HG03354 (cell line): ENCODE data around the gene OR10P1.

Experiments
- ATAC-seq: cut with Tn5 transposase; IDR thresholded peaks from one replicate; pipeline ENCODE4 v1.9.1; 2021; ENCODE audit warnings: mild to moderate bottlenecking; ENCODE audit not compliant: unreplicated experiment, poor library complexity, severe bottlenecking

Gene OR10P1

DNA sequence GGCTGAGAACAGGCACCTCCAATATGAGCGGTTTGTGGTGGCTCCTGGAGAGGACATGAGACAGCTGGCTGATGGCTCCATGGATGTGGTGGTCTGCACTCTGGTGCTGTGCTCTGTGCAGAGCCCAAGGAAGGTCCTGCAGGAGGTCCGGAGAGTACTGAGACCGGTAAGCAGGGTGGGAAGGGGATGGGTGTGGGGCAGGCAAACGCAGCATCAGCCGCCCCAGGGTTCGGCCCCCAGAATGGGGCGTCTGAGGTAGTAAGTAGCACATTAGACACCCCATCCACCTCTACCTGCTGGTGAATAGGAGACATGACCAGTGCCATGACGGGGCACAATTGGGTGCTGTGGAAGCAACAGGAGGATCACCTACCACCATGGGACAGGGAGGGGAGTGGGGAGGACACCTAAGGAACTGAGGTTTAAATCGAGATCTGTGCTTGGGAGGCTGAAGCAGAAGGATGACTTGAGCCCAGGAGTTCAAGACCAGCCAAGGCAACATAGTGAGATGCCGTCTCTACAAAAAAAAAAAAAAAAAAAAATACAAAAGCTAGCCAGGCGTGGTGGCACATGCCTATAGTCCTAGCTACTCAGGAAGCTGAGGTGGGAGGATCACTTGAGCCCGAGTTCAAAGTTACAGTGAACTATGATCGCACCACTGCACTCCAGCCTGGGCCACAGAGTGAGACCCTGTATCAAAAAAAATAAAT lies 45.5 kb downstream of the OR10P1 start:
- no peak for ATAC-seq

DNA sequence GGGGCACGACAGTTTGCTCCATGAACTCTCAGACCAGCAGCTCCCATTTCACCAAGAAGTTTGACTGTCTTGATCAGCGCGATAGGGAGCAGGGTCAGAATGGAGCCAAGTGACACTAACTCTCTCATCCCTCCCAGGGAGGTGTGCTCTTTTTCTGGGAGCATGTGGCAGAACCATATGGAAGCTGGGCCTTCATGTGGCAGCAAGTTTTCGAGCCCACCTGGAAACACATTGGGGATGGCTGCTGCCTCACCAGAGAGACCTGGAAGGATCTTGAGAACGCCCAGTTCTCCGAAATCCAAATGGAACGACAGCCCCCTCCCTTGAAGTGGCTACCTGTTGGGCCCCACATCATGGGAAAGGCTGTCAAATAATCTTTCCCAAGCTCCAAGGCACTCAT lies 47.0 kb downstream of the OR10P1 start:
- ATAC-seq = no peak

DNA sequence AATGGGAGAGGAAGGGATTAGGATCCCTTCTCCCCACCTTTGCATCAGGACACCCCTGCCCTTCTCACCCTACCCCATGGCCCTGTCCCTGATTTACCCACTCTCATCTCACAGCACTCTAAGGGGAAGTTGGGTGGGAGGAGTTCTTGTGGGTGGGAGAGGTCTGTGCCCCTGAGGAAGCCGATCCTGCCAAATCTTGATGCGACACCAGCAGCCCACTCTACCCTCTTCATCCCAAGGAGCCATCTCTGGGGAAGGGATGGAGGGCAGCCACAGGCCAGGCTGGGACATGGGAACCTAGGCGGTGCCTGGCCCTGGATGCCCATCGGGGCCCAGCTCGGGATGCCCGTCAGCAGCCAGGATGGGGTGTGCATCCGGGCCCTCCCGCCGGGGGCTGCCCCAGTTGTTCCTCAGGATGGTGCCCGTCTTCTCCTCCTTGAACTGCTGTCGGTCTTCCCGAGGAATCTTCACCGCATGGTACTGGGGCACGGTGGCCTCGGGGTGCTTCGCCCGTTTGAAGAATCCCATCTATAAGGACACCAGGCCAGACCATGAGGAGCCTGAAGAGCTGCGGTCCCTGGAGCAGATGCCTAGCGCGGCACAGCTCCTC lies 48.2 kb downstream of the OR10P1 start:
- ATAC-seq = no peak

DNA sequence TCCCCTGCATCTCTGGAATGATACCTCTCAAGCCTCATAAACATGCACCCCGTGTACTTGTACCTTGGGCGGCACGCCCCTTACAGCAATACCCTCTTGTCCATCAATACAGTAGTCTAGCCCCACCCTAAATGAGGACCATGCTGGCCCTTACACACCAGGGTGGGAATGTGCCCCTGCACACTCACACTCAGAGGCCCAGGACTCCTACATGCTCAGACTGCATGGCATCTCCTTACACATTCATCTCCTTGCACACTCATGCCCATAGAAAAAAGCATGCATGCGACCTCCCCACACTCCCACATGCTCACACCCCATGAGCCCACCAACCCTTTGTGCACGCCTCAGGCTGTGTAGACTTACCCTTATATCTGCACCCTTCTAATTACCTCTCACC lies 49.0 kb downstream of the OR10P1 start:
- no peak for ATAC-seq

DNA sequence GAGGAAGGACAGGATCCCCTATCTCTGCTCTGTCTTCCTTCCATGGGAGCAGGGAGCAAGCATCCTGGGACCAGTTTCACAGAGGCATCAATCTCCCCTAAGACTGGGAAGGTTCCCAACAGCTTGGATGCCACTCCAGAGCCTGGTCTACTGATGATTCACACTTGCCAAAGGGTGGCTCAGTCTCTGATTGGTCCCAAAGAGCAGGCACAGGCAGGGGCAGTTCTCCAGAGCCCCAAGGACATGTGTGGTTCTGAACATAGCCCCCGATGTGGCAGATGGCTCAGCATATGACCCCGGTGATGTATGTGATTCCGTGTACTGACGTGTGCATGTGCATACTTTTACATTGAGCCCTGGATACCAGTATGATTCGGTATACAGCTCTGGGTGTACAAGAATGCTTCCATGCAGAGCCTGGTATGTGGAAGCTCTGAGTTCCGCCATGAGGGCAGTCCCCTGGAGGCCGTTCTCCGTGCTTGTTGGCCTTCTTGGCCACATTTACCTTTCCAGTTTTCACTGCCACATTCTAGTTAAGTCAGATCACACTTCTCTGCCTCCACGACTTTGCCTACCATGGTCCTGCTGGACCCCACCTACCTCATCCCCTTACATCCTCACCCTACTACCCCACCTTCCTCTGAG lies 49.8 kb downstream of the OR10P1 start:
- no peak for ATAC-seq
